AG04449 (cell line): ENCODE data around the gene REG1B.

Experiments
- CTCF ChIA-PET: fragments of 350-600 bp; formaldehyde crosslinking; extraction: SDS; loops from one replicate; lab custom pipeline; 2021; ENCODE audit warnings: antibody characterized with exemption; lab: Yijun Ruan, JAX
- POLR2A ChIA-PET: fragments of 400-600, 350-600 bp; formaldehyde crosslinking; extraction: SDS; loops from one replicate; lab custom pipeline; 2020; ENCODE audit warnings: antibody characterized with exemption, inconsistent platforms; lab: Yijun Ruan, JAX
- DNase-seq: peaks from one replicate; pipeline ENCODE4 v3.0.0-alpha.2; 2010; ENCODE audit warnings: low read depth, low spot score
- H3K4me3 ChIP-seq: 2 replicates; pipeline ENCODE4 v1.5.1; 2011; ENCODE audit warnings: low read depth, mild to moderate bottlenecking, control low read depth, low read length
- CTCF ChIP-seq: IDR thresholded peaks from one replicate; pipeline ENCODE4 v1.5.1; 2011; ENCODE audit warnings: mild to moderate bottlenecking, moderate library complexity, low read length, control low read depth, inconsistent platforms; ENCODE audit not compliant: insufficient read depth; ENCODE audit errors: missing control alignments

REG1B gene

DNA sequence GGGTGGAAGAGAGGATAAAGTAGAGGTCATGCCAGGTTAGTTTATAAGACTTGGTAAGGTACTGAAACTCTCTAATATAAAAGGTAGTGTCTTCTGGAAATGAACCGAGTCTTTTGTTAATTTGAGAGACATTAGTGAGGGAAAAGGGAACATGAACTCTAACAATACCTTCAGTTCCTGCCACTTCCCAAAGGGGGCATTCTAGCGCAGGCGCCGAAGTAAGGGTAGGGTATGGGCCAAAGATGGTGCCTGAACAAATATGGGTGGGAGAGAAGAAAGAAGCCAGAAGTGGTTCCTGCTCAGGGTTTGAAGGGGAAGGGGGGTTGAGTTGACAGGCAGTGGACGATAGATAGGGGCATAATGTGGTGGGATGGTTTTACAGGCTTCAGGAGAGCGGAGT, 10.1 kb upstream of the REG1B start:
- CTCF ChIA-PET: no interaction called here

GRCh38 chr2:79090693-79091092, 2.9 kb upstream of the REG1B start:
- POLR2A ChIA-PET: no interaction called here
- no peak for DNase-seq
- CTCF ChIA-PET: no interaction called here
- H3K4me3 ChIP-seq: no peak overlapping the region
- TF ChIP-seq CTCF: no peak

More for the DNA sequence above, 10.1 kb upstream of the REG1B start:
- no peak for DNase-seq
- TF ChIP-seq CTCF: no peak
- H3K4me3 ChIP-seq: no peak overlapping the region
- POLR2A ChIA-PET: no interaction called here

- ChIA-PET POLR2A (no interaction called here), CTCF (no interaction called here)
- H3K4me3 ChIP-seq: no peak overlapping the region
- no peak for DNase-seq
- TF ChIP-seq CTCF: no peak
These were observed 1.5 kb downstream of the REG1B start for GRCh38 chr2:79086255-79086654.

DNA sequence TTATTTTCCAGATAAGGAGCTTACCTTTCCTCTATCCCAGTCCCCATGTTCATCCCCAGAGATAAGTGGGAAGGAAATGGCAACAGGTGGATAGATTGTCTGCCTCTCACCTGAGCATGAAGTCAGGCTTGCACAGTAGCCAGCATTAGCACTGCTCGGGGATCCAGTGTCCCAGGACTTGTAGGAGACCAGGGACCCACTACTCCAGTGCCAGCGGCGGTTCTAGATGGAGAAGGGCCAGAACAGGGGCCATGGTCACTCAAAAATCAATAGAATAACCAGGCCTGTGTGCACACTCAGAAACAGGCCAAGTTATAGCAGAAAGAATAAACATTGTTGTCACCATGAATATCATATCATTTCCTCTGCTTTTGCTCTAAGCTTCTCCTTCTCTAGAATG, 2.4 kb downstream of the REG1B start:
- no peak for DNase-seq
- no peak for TF ChIP-seq CTCF
- CTCF ChIA-PET: no interaction called here
- POLR2A ChIA-PET: no interaction called here
- no peak overlapping the region for H3K4me3 ChIP-seq

DNA sequence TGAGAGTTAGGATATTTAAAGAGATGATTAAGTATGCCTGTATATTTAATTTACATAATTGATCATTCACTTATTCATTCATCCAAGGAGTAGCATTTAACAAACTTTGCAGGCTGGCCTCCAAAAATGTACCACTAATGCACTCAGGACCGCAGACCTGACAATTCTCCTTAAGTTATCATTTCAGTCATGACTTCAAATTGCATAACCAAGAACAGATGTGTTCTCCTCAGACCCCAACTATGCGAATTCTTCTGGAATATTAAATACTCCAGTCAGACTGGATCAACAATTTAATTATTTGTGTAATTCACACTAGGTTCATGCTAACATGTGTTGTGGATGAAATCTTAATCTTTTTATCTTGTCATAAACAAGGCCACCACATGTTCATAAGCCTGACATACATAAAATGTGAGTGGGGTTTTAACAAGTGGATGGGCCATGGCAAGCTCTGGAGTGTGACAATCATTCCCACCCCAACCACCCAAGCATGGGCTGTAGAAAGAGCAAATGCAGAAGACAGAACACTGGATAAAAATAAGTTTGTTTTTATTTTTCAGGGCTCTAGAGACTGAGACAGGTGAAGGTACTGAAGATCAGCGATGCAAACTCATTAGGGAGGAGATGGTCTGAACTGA, 3.2 kb downstream of the REG1B start:
- ChIA-PET CTCF (no interaction called here), POLR2A (no interaction called here)
- DNase-seq: no peak
- no peak overlapping the region for H3K4me3 ChIP-seq
- TF ChIP-seq CTCF: no peak

GRCh38 chr2:79083597-79084251, 4.1 kb downstream of the REG1B start:
- no peak for DNase-seq
- ChIA-PET CTCF (no interaction called here), POLR2A (no interaction called here)
- TF ChIP-seq CTCF: no peak
- no peak overlapping the region for H3K4me3 ChIP-seq
